ENCODE results near the gene HOXD1.

HOXD1 gene

DNA sequence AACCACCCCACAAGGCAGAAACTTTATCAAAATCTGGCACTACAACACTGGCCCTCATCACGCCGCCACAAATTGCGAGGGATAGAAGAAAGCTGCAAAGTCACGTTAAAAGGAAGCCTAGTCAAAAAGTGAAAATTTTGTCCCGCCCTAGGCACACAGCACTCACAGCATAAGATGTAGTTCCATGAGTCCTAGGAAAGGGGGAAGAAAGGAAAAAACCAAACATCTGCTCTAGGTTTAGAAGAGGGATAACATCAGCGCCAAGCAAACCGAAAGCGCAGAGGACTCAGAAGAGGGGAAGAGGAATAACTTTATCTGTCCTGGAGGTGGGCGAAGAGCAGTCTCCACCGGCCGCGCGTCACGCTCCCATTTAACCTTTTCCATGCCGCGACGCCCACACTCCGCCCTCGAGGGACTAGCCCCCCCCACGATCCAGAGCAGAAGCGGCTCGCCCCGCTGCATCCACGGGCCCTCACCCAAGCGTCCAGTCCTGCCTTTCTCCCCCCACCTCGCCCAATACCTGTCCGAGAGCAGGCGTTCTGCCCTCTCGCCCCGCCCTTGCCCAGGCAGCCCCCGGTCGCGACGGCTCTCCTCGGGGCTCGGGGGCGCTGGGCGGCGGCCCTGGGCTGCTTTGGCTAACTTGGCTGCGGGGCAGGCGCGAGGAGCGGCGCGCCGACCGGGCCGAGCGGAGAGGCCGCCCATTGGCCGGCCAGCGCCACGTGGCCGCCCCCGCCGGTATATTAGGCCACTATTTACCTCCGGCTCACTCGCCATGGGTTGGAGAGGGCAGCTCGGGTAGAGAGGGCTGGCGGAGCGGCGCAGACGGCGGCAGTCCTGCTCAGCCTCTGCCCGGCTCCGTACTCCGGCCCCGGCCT, at the start of gene HOXD1:
TSS of gene HOXD1 (plus strand) at position 770 of the 875 bp plus-strand sequence. CDS start 134 bp downstream, outside the sequence.
- DNase-seq (ENCODE audit: low read depth), result no peak

DNA sequence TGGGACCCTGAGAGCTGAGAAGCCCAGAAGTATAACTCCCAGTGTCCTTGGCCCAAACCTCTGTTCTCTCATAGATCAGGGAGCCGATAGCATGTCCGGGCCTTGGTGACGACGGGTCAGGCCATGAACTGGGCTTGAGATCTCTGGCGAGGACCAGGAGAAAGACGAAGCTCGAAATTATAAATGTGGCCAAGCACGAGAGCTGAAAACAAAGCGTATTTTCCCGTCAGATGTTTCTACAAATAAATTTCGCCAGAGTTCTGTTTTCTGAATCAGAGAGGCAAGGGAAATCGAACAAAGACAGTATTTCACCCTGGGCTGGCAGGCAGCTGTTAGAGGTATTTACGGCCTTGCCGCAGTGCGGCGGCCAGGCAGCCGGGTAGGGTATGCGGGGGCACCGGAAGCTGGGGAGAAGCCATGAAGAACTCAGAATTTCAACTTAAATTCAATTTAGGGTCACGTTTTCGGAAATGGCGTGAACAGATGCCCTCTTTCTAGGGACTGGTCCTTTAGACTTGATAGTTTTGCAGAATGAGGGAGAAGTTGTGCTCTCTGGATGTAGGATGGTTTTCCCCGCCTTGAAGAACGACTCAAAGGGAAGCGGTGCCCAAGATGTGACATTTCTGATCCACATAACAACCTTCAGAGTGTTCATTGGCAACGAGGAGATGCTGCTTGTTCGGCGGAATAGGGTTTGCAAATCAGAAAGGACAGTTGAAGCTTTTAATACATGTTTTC, 49.4 kb upstream of the HOXD1 start:
- DNase-seq (ENCODE audit: low read depth), result no peak

DNA sequence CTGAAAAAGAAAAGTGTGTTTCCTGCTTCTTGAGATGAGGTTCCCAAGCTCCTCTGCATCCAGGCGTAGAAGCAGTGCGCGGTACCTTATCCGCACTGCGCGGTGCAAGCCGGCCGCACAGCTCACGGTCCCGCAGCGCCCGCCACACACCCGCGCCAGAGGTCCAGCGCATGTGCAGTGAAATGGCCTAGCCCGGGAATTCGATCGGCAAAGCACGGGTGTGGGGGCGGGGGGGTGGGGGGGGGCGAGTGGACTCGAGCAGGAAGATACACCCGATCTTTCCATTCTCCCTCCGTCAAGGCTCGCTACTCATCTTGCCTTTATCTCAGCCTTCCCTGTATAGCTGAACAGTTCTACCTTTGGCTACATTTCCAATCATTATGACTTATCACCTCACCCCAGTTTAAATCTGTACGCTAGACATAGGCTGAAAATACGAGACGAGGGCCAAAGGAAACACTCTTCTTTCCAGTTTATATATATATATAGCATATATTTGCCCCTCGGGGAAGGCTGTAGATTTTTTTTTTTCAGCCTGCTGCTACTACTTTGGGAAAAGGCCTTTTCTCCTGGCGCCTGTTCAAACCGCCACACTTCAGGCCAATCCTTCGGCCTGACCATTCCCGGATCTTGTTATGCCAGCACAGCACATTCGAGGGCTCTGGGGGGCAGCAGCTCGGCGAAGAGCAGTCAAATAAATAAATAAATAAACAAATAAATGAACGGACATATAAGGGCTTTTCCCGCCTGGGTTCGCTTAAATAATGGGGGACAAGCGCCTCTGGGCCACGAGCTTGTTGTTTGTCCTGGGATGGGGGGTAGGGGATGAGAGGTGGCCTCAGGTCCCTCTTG, 48.6 kb upstream of the HOXD1 start:
- DNase-seq (ENCODE audit: low read depth), result no peak

DNA sequence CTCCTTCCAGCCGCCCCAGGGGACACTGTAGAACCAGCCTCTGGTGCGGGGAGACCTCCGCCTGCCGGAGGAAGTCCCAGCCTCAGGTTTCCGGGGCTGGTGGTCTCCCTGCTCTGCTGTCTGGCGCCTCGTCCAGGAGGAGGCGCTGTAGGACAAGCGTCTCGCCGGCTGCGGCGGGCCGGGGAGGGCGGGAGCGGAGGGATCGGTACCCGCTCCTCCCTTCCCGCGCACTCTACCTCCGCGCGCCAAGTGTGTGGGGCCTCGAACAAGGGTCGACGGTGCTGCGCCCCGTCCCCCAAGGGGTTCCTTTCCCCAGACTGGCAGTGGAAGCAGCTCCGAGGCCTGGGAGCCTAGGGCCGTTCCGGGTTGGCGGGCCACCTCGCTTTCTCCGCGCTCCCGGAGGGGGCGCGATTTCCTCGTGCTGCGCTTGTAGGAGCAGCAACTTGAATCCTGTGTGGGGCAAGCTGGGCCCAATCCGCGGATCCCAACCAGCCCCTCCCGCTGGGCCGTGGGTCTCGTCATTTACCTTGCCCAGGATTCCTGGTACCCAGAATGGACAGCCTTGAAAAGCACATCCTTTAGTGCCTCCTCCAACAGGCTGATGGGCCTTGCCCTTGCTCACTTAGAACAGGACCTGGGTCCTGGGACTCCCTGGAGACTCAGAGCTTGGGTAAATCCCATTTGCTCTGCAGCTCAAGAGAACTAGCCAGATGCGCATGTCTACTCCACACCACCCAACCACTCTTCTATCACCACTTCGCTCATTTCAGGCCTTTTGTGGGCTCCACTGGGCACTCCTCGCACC, 47.8 kb upstream of the HOXD1 start:
- no peak for DNase-seq (ENCODE audit: low read depth)

DNA sequence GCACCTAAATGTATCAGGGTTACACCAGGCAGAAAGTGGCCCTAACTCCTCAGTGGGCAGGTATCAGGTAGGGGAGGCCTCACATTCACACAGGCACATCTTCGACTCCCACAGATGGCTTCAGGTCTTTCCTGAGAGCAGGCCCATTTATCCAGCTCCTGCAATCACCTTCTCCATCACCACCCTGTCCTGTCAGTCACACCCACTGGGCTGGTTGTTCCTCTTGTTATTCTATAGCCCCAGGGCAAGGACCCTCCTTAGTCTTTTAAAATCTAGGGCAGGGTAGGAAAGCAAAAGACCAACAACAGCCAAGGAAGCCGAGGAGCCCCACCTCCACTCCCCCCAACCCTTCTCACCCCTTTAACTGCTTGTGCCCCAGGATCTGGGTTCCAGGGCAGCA, 46.2 kb upstream of the HOXD1 start:
- DNase-seq (ENCODE audit: low read depth), result no peak

DNA sequence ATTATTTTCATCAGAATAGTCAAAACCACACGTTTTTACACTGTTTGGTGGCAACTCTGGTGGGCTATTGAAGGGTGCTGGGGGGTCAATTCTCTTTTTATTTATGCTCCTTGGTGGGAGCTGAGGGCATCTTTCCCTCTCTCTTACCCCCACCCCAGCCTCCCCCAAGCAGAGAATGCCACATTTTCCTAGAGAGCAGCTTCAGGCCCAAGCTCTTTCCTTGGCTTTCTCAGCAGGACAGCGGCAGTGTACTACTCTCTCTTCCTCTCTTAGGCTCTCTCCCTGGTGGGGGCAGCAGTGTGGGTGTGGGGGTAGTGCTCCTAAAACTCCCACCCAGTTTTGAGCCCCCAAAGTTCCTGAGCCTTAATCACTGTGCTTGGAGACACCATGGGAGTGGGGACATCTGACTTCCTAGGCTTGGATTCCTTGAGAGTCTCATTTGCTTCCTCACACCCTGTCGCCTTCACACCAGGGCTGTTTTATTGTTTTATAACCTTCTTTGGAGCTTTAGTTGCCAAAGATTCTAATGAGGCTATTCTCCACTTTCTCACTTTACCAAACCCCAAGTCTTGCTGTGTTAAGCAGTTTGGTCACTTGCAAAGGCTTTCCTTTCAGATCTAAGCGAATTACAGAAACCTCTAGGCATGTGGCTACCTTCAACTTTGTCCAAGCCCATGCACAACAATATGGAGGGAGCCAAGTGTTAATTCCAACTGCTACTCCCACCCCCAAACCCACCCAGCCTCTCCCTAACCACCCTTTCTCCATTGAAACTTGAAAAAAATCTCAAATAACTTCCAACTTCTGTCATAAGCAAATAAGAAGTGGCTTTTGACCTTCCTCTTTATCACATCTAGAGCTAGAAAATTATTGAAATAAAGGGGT, 43.1 kb upstream of the HOXD1 start:
- no peak for DNase-seq (ENCODE audit: low read depth)

DNA sequence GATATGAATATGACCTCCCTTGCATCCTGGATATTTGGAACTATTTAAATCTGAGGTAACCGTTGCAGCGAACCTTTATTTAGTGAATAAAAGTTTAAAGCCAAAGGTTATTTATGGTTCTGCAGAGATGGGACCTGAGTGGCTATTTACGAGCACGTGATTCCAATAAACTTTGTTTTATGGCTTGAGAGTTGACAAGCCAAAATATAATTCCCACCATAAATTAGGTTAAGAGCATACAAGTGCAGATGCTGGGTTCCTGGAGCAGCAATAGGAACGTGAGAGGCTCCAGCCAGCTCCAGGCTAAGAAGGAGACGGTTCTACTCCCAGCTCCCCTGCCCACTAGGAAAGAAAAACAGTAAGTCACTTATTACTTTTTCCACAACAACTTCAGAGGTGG, 42.4 kb upstream of the HOXD1 start:
- DNase-seq (ENCODE audit: low read depth), result no peak

DNA sequence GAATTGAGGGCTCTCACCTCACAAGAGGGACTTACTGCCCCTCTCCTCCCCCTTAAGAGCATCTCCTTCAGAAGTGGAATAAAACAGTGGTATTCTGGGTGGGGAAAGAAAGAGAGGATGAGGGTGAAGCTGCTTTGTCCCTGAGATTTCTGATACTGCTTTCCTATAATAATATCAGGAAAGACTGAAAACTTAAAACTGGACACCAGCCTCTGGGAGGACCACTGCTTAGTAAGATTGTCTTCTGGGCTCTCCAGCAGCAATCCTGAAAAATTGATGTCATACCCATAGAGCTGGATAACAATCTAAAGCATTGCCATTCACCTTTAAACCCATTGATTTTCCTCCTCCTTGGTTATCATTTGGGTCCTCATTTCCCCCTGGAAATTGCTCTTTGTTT, 41.8 kb upstream of the HOXD1 start:
- no peak for DNase-seq (ENCODE audit: low read depth)

DNA sequence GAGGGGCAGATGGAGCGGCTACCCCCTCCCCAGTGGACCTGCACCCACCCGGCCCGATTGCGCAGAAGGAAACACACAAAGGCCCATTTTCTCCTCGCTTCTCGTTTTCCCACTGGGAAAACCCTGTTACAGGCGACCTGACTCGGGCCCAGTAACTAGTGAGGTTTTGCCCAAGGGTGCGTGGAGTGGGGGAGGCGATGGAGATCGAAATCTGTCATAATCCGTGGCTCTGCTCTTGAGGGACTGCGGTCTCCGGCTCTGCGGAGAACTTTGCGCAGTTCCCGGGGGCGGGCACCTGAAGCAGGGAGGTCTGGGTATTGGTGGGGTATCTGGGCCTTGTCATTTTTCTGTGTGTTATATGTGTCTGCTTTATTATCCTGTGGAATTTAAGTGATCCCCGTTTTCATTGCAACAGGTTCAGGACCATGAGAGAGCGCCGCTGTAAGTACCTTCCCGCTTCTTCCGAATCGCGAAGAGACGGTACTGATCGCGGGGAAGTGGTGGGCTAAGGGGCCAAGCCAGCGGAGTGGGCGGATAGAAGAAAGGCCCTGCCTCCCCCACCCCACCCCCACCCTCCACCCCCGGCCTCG, 41.2 kb upstream of the HOXD1 start:
- DNase-seq (ENCODE audit: low read depth), result no peak

DNA sequence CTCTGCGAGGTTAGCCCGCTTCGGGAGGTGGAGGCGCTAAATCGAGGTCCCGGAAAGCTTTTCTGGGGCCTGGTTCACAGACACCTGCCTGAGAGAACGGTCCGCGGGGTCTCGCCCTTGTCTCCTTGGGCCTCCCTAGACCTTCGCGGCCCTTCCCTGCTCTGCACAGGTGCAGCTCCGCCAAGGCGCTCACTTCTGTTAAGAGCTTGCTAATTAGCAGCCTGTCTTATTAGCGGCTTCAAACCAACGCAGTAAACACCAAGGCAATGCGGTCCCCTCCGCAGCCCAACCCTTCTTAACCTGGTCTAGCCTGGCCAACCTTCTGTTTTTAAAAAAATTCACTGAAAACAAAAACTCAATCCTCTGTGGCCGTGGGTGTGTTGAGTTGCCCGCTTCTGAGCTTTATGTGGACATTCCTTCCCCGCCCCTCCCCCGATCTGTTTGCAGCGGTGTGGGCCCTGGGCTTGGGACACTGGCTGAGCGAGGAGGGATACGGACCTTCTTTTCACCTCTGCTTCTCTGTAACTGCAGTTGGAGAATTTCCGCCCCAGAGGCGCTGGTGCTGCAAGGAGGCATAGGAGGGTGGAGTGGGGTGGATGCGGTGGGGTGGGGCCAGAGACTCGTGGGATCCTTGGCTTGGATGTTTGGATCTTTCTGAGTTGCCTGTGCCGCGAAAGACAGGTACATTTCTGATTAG, 40.5 kb upstream of the HOXD1 start:
- no peak for DNase-seq (ENCODE audit: low read depth)

DNA sequence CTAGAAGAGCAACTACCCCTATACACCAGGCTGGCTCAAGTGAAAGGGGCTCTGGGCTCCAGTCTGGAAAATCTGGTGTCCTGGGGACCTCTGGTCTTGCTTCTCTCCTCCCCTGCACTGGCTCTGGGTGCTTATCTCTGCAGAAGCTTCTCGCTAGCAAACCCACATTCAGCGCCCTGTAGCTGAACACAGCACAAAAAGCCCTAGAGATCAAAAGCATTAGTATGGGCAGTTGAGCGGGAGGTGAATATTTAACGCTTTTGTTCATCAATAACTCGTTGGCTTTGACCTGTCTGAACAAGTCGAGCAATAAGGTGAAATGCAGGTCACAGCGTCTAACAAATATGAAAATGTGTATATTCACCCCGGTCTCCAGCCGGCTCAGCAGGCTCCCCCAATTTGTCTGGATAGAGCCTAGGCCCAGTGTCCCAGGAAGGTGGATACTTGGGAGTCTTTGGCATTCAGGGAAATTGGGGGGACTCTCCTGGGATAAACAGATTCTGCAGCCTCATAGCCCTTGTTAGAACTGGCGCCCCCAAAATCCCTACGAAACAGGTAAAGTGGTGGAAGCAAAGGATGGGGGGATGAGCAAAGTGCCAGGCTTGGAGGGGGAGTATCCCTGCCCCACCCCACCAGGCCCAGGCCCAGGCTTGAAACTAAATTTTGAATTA, 39.6 kb upstream of the HOXD1 start:
- no peak for DNase-seq (ENCODE audit: low read depth)

DNA sequence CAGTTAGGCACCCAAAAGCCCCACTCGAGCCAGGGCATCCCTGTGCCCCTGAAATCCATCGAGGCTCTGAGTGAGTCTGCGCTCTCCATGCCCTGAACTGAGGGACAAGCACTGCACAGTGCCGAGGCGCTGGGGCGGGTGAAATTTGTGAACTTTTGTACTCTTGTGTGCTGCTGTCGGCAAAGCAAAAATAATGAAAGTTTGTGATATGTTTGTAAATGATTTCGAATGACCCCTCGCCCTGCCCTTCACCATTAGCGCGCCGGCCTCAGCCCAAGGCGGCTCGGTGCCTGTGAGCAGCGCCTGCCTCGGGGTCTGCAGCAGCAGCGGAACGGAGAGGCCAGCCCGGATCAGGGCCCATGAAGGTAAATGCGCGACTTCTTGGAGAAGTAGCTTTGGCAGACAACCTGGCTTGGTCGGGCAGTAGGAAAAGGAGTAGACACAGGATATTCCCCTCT, 39.0 kb upstream of the HOXD1 start:
- no peak for DNase-seq (ENCODE audit: low read depth)

DNA sequence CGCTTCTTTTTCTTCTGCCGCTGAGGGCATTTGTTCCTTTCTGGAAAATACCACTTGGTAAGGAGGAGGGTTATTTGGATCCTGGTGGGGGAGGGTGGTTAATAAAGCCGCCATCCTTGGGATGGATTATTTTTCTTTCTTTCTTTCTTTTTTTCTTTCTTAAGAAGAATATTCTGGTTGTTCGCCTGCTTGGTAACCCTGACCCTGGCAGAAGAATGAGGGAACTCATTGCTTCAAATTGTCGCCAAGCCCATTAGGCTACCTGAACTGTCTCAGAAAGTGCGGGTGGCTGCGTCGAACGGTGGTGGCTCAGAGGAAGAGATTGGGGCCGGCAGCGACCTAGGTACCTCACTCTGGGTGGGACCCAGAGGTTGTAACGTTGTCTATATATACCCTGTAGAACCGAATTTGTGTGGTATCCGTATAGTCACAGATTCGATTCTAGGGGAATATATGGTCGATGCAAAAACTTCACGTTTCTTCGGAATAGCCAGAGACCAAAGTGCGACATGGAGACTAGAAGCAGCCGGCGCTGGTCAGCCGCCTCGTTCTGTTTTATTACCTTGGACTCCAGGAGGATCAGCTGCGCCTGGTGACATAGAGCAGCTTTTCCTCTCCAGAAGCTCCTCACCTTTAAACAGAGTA, 38.4 kb upstream of the HOXD1 start:
- DNase-seq (ENCODE audit: low read depth), result no peak

DNA sequence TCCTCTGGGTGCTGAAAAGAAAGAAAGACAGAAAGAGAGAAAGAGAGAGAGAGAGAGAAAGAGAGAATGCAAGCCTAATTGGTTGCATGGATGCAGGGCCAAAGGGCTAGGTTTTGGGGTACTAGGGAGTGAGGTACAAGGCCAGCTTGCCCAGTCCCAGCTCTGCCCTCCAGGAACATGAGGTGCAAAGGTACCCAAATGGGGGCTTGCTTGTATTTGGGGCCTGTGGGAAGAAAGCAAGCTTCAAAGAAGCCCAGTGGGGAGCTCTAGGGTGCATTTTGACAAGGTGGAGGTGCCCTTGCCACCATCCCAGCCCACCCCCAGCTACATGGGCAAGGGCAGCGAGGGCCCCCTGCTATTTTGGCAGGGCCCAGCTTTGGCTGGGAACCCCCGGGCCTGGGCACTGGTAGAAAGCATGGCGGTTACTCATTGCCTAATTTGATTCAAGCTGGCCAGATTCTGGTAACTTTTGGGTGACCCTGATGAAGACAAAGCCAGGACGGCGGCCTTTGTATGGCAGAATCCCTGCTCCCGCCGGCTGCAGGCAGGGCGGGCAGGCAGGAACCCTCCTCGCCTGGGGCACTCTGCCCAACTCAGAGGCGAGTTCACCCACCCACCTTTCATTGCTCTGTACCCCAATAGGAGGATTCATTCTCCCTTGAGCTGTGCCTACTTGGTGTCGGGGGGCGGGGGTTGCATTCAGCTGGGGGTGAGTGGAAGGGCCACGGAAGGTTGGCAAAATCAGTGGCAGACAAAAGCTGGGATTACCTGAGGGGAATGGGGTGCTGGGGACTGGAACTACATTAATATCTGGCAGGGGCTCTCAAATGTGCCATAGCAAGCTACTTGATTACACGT, 37.7 kb upstream of the HOXD1 start:
- DNase-seq (ENCODE audit: low read depth), result no peak

DNA sequence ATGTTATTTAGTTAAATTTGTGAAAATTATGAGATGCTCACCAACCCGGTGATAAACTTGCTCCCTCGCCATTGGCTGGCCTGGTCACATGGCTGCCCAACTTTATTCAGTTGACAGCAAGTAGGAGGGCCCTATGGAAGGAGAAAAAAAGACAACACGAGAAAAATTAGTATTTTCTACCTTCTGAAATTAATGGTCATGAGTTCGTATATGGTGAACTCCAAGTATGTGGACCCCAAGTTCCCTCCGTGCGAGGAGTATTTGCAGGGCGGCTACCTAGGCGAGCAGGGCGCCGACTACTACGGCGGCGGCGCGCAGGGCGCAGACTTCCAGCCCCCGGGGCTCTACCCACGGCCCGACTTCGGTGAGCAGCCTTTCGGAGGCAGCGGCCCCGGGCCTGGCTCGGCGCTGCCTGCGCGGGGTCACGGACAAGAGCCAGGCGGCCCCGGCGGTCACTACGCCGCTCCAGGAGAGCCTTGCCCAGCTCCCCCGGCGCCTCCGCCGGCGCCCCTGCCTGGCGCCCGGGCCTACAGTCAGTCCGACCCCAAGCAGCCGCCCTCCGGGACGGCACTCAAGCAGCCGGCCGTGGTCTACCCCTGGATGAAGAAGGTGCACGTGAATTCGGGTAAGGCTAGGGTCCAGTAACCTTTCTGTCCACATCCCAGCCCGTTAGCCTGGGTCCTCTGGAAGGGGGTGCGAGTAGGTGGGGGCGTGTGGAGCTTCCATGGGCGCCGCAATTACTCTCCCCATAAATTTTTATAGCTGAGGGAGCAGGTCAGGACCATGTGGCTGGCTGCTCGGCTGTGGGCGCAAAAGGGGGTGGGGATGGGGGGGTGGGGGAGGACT, 36.8 kb upstream of the HOXD1 start, which contains the start of gene HOXD4:
TSS of gene HOXD4 (plus strand) at position 109 of the 846 bp plus-strand sequence. CDS start at position 193, 84 bp downstream.
- DNase-seq (ENCODE audit: low read depth), result no peak

All from non-pigmented ciliary epithelial cell (primary cell).